Measurements from ENCODE around the gene RERE.
A peak's percentile ranks its signal among the peaks of the same experiment; 100 is the strongest.
"Not testable (repeated sequence)": the region's sequence is repeated elsewhere in the genome, so short reads cannot be mapped to it uniquely, and the experiment has no call there.

Gene RERE

DNA sequence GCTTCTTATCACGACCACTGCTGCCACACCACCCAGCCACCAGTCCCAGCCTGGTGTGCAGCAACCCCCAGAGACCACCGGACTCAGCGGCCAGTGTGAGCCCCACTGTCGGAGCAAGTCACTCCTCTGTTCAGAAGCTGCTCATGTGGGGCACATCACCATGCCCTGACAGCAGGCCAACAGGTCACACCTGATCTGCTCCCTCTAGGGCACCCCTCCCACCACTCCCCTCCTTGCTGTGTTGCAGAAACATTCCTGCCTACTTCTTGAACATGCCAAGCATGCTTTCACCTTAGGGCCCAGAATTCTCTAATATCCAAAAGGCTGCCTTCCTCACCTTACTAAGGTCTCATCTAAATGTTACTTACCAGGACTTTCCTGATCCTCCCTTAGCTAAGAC is 353.1 kb downstream of the RERE start:
- DNase-seq: no peak

- DNase-seq: peak; percentile 16
Measured at GRCh38 chr1:8463144-8463927, 354.1 kb downstream of the RERE start.

- DNase-seq: no peak
Measured at GRCh38 chr1:8462371-8462892, 355.0 kb downstream of the RERE start.

DNA sequence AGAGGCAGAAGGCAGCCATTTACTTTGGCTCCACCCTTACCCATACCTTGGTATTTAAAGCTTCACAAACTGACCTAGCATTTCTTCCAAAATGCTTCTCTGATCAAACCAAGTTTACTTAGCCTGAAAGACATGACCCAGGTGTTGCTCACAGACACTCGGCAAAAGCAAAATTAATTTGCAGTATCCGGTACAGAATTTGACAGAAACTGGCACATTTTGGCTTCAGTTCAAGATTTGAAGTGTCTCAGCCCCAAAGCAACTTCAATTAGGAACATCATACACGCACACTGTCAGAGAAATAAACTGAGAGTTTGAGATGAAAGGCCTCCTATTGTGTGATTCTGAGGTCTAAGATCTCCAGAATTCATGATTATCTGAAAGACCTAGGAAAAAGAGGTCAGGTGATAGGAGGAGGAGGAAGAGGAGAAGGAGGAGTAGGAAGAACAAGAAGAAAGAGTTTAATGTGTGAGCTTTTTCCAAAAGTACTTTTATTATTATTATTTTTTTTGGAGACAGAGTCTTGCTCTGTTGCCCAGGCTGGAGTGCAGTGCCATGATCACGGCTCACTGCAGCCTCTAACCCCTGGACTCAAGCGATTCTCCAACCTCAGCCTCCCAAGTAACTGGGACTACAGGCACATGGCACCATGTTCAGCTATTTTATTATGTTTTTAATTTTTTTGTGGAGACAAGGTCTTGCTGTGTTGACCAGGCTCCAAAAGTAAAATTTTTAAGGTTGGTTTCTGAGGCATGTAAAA is 355.9 kb downstream of the RERE start:
- no peak for DNase-seq

GRCh38 chr1:8460784-8461183 is 356.7 kb downstream of the RERE start:
- no peak for DNase-seq

DNA sequence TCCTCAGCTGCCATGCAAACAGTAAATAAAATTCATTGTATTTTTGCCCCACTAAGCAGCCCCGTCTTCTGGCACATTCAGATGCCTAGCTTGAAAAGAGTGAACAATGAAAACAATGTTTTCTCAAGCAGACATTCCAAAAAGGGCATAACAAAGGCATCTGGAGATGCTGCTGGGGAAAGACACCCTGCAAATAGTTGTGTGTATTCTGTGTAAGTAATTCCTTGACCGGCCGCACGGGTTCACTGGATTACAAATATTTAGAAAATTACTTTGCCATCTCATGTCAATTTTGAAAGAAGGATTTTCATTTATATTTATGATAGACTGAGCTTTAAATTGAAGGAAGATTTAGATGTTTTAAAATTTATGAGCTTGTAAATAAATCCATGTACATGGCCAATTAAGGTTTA is 357.3 kb downstream of the RERE start:
- no peak for DNase-seq

DNA sequence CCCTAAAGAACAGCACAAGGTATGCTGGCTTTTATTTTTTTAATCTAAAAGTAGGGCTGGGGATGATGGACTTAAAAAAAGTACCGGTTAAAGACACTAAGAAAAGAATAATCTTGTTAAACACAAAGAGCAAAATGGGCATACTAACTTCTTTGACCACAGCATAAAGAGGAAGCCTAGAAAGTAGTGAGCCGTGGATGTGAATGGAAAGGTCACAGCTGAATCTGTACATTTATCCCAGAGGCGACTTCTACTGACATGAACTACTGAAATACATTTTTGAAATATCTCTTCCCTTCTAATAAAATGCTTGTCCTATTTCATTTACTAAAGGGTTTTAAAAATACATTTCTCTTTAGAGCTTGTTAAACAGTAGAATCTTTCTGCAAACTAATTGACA is 358.8 kb downstream of the RERE start:
- no peak for DNase-seq

- no peak for DNase-seq
Measured at GRCh38 chr1:8457760-8458381, 359.6 kb downstream of the RERE start.

DNA sequence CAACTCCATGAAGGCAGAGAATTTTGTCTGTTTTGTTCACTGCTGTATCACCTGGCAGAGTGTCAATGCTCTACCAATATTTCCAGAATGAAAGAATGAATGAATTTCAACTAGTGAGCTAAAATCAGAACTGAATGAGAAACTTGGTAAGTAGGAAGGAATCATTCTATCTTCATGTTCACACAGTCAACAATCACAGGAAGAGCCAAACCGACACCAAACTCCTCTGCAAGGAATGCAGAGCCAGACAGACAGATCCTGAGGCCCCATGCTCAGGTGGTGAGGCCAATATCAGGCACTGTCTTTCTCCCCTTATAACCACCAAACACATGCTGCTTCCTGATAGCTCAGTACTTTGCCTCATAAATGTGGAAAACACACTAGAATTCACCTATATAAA is 360.4 kb downstream of the RERE start:
- no peak for DNase-seq

DNA sequence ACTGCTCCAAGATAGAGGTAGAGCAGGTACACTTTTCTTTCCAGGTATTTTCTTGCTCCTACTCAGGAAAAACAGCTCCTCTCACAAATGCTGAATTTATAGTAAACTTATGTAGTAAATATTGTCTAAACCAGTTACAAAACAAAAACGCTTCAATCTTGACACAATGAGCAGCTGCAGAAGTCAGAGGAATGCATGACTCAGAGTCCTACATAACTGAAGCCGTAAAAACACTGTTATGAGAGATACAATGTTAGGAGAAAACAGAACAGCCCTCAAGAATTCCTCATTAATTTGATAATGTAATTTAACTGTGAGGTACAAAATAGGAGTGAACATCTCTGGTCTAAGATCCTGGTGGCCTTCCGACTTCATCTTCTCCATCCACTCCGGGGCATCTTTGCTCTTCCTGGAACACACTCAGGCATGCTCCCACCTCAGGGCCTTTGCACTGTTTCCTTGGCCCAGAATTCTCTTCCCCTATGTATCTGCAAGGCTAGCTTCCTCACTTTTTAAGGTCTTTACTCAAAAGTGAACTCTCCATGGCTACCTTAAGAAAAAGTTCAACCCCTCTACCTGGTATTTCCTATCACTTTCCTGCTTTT is 361.0 kb downstream of the RERE start:
- no peak for DNase-seq

- no peak for DNase-seq
Measured at GRCh38 chr1:8455700-8456307, 361.6 kb downstream of the RERE start.

DNA sequence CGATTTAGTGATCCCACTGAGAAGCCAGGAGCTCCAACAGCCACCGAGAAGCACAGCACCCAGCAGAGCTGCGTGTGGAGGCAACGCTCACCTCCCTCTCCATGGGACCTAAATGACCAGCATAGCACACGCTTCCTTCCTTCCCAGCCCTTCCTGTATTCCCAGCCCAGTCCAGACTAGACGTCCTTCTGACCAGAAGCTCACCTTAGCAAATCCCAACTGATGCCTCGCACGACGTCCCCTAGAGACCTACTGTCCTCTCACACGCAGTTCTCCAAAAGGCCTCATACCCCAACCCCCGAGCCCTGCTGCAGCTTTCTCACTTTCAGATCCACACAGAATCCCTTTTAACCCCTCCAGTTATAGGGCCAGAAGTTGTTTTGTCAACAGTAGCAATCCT is 367.1 kb downstream of the RERE start:
- DNase-seq: no peak

DNA sequence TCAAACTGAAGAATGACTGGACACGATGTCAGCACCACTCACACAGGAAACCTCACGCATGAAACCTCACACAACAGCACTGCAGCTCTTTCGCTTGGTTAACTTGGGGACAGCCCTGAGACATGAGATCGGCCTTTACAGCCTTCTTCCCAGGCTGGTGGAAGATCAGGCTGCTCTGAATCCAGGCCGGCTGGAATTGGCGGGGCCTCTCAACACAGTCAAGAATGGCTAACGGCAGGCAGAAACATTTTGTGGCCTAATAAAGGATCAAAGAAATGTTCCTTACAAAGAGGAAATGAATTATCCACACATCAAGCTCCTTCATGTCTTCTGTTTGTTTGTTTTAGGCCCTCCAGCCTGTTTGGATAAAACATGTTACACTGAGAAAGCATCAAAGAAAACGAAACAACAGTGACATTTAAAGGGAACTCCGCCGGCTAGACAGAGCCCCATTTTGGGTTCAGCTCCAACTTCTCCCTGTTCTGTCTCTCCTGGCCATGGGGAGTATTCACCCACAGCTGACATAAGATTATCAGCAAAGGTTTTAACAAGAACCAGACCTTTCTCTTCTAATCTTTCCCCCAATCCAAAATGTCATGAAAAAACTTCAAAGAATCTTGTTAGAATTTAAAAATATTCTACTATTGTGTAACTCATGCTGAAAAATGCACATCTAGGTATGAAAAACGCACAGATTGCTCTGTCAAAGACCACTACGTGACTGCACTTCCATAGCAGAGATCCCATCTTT is 368.4 kb downstream of the RERE start:
- DNase-seq: no peak

- DNase-seq: not testable (repeated sequence)
Measured at GRCh38 chr1:8448505-8448904, 368.9 kb downstream of the RERE start.

- DNase-seq: no peak
Measured at GRCh38 chr1:8447616-8448150, 369.8 kb downstream of the RERE start.

DNA sequence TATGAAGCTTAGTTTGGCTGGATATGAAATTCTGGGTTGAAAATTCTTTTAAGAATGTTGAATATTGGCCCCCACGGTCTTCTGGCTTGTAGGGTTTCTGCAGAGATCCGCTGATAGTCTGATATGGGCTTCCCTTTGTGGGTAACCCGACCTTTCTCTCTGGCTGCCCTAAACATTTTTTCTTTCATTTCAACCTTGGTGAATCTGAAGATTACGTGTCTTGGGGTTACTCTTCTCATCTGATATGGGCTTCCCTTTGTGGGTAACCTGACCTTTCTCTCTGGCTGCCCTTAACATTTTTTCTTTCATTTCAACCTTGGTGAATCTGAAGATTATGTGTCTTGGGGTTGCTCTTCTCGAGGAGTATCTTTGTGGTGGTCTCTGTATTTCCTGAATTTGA is 371.3 kb downstream of the RERE start:
- not testable (repeated sequence) for DNase-seq

DNA sequence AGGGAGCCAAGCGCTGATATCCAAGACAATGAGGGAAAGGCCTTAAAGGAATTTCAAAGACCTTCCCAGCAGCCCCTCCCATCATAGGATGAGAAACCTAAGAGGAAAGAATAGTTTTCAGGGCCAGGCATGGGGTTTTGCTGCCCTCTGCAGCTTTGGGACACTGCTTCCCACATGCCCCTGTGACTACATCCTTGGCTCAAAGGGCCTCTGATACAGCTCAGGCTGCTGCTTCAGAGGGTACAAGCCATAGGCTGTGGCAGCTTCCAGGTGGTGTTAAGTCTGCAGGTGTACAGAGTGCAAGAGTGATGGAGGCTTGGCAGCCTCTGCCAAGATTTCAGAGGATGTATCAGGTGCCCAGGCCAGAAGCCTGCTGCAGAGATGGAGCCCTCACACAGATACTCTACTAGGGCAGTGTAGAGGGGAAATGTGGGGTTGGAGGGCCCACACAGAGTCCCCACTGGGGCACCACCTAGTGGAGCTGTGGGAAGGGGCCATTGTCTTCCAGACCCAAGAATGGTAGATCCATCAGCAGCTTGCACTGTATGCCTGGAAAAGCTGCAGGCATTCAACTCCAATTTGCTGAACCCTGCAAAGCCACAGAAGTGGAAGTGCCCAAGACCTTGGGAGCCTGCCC is 373.8 kb downstream of the RERE start:
- no peak for DNase-seq

- DNase-seq: no peak
Measured at GRCh38 chr1:8441426-8441825, 376.0 kb downstream of the RERE start.

DNA sequence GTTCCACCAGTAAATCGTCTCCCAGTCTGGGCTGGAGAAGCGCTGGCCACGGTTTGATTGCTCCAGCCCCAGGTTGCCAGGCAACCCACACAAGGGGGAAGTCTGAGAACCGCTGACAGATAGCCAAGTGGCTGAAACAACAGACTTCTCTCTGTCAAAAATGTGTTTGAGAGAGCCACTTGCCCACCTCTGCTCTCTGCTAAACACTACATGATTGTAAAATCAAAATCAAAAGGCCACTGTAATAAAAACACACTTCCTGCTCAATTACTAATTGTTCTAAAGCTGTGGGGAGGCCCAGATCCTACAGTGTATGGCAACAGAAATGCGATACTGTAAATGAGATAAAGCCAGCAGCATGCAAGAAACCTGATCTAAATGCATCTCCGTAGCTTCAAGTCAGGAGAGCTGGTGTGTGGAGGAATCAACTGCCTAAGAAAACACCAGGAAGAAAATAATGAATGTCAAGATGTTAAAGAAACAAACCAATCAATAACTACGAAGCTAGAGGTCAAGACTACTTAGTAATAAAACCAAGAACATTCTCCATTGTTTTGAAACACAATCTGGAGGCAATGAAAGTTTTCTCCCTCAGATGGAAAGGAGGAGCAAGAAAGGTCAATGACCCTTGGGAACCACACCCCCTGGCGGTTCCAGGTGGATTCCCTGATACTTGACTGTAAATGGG is 378.3 kb downstream of the RERE start:
- DNase-seq: peak; percentile 94

DNA sequence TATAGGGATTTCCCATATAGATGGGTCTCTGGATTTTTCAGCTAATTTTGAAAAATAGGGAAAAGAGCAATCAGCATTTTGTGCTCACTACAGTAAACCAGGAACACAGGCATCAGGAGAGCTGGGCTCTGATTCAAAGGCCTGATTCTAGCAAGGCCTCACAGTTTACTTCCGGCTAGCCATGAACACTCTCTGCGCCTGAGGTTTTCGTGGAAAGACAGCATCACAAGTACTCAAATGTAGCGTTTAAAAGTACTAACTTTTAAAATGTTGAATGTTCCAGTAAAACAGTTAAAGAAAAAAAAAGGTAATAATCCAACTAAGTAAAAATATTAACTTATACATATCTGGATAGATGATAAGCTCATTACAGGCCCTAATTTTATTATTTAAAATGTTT is 379.0 kb downstream of the RERE start:
- DNase-seq: no peak

- no peak for DNase-seq
Measured at GRCh38 chr1:8437347-8437746, 380.1 kb downstream of the RERE start.

All from NCI-H1092 (cell line).